Left forelimb (tissue), 1 donor: ENCODE results near the gene THSD7A.

Source experiments
- DNase-seq: peaks from one replicate; pipeline ENCODE4 v3.0.0-alpha.2; 2018; ENCODE audit warnings: low spot score

Gene THSD7A

DNA sequence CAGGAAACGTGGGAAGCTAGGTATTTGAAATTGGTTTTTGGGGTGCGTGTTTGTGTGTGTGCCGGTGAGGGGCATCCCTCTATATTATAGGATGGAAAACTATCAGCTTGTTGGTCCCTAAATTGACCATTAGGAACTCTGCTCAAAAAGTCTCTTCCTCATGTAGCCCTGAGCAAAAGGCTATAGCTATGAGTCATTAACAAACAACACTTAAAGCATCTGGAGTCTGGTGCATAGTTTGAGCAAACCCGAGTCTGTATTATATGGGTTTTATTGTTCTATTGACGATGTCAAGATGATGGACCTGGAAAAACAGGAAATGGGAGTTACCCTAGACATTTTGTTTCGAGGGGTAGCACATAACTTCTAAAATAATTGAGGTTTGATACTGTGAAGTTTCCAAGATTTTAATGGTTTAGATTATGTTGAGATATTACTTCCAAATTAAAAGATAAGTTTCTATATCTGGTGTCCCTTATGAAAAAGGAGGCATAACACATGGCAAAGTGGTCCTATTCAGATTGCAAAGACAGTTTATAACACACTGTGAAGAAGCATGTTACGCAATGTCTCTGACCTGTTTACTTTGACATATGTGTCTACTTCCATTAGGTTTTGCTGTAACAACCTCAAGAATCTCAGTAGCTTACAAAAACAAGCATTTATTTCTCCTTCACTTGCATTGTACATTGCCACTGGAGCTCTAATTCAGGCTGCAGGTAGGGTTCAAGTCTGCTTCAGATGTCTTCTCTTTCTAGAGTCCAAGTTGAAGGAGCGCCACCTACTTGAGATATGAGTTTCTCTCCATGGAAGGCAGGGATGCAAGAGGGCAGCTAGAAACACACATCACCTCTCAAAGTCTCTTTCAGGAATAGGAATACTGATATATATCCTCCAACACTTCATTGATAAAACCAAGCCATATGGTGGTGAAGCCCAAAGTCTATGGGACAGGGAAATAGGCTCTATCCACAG, 500.6 kb downstream of the THSD7A start:
- DNase-seq = no peak

DNA sequence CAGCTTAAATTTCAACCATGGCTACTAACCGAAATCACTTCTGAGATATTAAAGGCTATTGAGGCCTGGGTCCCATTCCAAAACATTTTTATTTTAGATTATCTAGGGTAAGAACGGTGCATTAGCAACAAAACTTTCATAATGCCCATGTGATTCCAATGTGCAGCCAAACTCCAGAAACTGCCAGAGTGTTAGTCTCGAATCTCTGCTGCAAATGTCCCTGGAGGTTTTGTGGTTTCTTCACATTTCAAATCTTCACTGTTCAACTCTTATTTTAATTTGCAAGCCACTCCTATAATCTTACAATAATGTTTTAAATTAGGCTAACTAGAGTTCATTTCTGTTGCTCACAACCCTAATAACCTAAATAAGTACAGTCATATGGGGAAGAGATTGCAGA, 501.3 kb downstream of the THSD7A start:
- DNase-seq = no peak

DNA sequence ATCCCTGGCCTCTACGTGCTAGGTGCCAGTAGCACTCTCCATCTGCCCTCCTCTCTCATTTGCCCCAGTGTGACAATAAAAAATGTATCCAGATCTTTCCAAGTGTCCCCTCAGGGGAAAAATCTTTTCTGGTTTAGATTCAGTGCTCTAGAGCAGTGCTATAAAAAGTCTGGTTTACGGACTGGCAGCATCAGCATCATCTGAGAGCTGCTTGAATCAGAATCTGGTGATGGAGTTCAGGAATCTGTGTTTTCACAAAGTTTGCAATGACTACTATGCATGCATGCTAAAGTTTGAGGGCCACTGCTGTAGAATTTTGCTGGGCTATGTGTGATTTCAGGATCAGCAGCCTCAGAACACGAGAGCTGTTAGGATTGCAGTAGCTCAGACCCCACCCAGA, 501.8 kb downstream of the THSD7A start:
- no peak for DNase-seq

DNA sequence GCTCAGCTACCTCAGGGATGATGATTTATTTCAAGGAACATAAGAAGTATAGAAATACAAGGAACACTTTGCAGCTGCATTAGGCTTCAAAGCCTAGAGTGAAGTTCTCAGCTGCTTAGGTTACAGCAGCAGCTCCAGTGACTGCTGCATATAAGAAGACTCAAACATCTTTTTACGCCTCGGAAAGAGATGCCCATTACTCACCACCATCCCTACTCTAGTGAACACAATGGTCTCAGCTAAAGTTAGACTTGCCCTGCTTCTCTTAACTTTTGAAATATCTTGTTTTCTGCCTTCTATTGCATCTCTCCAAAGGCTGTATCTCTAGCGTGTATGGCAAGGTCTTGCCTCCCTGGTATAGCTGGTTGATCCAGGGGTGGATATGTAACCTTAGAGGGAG, 502.4 kb downstream of the THSD7A start:
- DNase-seq = no peak

DNA sequence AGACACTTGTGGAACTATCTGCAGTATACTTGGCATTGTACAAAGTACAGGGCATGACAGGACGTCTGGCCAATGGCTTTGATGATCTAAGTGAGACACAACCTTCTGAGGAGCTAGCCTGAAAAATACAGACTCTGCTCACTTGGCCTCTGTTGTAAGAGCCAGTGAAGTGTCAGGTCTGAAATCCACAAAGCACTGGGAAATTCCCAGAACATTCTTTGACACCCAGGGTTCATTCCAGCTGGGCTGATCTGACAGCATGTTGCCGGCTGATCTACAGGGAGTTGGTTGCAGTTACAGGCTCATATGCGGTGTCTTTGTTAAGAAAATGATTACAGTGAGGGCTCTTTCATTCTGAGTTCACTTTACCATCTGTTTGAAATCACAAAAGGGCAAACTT, 503.7 kb downstream of the THSD7A start:
- DNase-seq = no peak

DNA sequence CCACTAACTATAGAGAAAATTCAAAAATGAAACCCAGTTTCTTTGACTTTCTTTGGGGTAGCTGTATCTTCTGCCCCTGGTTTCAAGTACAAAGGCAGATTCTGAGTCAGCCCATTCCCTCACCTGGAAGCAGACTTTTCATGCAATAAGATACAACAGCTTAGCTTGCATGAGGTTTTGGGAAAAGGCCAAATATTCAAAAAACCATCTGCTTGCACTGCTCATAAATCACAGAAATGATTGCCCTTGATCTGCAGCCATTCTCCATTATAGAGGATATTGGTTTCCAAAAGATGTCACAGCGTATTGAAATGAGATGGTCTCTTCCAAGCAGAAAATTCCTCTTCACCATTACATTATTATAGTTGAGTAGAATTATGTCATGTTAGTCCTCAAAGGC, 504.4 kb downstream of the THSD7A start:
- DNase-seq = no peak
